ENCODE data around the gene CFI.

The CFI gene

DNA sequence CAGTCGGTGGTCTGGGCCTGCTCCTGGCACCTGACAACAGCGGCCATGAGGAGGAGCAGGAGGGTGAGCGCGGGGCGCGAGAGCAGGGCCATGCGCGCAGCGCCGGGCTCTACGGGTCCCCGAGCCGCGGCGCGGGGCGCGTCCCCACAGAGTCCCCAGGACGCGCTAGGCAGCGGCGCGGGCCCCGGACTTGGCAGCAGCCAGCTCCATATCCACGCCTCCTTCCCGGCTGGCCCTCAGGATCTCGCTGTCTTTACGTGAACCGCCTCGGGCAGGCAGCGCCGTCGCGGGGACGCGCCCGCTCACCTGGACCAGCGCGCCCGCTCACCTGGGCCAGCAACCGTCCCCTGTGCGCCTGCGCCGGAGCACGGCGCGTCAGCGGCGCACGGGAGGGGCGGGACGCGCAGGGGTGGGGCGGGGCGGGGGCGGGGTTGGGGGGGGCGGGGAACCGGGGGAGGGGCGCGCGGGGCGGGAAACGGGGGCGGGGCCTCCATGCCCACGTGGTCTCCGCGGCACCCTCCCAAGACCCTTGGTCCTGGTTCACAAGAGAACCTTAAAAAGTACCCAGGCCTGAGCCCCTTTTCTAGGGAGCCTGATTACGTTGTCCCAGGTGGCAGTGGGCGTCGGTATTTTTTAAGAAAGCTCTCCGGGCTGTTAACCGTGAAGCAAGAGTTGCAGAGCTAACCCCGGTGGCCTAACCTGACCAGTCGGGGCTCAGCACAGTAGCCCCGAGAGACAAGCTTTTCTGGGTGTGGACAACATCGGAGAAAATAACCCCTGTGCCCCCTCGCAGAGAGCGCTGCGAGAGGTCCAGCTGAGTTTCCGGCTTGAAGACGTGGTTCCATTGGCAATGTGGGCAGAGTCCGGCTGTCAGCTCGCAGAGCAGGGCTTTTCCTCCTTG, 71.8 kb downstream of the CFI start, which contains the start of gene PLA2G12A:
PLA2G12A (minus strand) TSS at position 353 of the 901 bp plus-strand sequence; CDS start at position 92, 261 bp downstream.
- DNase-seq = peak; percentile 83

DNA sequence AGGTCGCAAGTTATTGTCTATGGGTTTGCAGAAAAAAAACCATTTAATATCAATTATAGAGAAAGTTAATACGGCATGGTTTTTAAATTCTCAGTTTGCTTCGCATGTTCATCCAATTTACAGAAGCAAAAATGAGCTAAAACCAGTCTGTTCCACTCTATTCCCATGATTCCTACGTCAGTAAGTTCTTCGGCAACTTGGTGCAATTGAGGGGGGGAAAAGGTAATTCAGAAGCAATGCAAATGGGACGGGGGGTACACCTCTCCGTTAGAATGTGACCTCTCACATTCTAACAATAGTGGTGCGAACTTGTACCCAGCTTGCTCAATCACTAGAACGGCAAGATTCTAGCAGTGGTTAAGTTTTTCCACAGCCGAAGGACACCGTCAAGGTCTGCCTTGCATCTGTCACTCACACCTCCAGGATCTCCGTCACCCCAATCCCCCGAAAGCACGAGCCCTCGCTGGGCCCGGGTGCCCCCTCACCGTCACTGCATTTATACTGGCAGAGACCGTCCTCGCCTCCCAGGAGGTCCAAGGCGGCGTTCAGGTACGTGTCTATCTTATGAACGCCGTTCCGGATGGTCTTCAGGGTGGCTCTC, 72.6 kb downstream of the CFI start:
- DNase-seq = no peak

DNA sequence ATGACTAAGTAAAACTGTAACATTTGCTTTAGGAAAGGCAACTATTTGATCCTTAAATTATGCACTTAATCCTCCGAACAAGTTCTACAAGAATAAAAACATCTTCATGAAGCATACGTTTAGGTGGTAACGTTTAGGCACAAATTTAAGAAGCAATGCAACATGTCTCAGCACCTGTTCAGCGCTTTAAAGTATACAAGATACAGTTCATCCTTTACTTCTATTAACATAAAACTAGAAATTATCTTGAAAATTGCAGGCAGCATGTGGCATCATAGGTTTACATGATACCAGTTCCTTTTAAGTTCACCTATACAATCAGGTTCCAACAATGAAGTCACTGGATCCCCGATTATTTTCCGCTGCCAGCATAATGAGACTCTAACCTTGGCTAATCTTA, 73.4 kb downstream of the CFI start:
- DNase-seq = no peak

DNA sequence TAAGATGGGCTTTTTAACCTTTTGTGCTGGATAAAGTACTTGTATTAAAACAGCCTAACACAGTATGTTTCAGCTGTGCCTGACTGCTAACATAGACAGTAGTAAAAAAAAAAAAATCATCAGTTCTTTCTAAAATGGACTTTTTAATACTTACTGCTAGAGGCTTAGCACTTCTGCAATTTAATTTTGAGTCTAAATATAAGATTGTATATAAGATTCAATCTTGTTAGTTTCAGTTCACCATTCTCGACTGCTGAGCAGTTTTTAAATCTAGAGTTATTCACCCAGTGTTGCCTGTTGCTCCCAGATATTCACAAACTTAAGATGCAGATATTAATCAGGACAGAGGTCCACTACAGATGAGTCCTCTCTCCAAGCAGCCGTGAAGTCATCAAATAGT, 78.7 kb downstream of the CFI start:
- DNase-seq = no peak

DNA sequence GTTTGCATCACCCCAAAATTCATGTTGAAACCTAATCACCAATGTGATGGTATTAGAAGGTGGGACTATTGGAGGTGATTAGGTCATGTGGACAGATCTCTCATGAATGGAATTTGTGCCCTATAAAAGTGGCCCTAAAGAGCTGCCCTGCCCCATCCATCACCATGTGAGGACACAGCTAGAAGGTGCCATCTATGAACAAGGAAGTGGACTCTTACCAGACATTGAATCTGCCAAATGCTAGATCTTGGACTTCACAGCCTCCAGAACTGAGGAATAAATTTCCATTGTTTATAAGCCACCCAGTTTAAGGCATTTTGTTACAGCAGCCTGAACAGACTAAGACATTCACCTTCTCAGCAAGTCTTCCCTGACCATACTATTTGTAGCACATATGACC, 79.4 kb downstream of the CFI start:
- no peak for DNase-seq

DNA sequence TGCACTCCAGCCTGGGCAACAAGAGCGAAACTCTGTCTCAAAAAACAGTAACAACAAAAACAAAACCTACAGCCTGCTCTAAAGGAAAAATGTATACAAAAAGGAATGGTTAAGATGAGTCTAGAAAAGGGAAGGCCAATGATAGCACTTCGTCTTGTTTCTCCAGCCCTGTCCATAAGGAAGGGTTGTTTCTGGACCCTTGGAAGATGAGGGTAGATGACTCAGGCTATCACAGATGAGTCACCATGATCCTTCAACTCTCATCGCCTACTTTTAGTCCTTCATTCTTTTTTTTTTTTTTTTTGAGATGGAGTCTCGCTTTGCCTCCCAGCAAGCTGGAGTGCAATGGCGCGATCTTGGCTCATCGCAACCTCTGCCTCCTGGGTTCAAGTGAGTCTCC, 80.8 kb downstream of the CFI start:
- no peak for DNase-seq

DNA sequence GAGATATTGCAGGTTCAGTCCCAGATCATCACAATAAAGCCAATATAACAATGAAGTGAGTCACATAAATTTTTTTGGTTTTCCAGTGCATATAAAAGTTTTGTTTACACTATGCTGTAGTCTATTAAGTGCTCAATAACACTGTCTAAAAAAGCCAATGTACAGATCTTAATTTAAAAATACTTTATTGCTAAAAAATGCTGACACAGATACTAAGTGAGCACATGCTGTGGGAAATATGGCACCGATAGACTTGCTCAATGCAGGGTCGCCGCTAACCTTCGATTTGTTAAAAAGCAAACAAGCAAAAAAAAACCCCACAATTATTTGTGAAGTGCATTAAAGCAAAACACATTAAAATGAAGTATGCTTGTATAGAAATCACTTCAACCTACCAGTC, 82.2 kb downstream of the CFI start:
- no peak for DNase-seq

DNA sequence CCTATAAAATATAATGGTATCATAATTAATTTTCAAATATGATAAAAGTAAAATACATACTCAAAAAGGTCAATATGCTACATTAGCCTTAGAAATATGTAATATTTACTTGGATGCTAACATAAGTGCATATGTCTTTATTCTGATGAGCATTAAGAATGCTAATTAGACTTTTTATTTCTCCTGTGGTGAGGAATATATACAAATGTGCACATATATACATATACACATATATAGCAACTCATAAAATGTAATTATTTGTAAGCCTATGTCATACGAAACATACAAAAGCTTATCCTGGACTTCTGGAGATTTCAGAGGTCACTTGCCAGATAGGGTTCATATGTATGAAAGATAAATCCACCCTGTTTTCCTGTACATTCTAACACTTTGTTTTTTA, 83.0 kb downstream of the CFI start:
- no peak for DNase-seq

DNA sequence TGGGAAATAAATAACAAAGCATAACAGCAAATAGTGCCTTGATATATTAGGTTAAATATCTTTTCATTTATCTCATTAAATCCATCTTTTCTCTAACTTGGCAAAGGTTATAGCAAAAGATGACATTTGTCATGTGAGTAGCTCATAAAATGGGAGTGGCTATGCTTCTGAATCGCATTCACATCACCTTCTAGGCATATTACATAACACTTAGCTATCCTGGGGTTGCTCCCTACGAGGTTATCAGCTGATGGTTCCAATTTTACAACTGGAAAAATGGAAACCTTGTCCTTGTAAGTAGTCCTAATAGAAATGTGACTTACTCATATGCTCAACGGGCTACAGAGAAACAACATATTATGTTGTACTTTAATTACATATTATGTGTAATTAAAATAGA, 88.3 kb downstream of the CFI start:
- DNase-seq = no peak

DNA sequence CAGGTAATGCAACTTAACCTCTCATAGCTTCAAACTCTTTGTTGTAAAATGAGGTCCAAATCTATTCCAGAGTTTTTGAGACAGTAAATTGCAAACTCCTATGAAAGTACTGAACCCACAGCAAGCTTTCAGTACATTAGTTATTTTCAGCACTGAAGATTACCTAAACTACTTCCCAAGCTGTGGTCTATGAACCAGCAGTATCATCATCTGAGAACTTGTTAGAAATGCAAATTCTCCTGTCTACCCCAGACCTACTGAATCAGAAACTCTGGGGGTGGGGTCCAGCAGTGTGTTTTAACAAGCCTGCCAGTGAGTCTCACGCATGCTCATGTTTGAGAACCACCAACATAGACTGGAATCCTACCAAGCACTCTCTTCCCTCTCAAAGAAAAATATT, 92.8 kb downstream of the CFI start:
- no peak for DNase-seq

DNA sequence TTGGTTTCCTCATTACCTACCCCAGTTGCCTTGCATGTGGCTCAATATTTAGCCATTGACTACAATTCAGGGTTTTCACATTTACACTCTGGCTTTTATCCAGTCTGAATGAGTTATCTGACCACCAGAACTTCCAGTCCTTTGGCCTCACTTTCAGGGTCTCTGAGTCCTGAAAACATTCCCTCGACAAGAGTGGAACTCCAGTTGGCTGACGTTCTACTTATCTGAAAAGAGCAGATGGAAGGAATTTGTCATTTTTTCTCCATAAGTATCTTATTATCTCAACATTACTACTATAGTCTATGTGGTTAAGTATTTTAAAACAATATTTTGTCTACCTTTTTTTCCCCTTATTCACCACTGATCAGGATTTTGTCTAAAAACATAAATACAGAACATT, 93.4 kb downstream of the CFI start:
- no peak for DNase-seq

DNA sequence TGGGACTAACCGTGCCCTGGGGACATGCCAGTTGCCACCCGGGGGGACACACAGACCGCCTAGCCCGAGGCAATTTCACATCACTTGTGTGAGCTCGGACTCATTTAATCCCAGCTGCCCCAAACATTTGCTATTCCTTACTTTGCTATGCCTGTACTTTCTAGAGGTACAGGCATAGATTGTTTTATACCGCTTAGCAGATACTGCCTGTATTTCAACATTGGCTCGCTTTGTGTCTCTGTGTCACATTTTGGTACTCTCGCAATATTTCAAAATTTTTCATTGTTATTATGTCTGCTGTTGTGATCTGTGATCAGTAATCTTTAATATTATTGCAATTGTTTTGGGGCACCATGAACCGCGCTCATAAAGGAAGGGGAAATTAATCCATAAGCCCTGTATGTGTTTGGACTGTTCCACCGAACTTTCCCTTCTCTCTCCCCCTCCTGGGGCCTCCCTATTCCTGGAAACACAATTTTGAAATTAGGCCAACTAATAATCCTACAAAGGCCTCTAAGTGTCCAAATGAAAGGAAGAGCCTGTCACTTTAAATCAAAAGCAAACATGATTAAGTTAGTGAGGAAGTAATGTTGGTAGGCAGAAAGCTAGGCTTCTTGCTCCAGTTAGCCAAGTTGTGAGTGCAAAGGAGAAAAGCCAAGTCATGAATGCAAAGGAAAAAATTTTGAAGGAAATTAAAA, 98.0 kb downstream of the CFI start:
- no peak for DNase-seq

DNA sequence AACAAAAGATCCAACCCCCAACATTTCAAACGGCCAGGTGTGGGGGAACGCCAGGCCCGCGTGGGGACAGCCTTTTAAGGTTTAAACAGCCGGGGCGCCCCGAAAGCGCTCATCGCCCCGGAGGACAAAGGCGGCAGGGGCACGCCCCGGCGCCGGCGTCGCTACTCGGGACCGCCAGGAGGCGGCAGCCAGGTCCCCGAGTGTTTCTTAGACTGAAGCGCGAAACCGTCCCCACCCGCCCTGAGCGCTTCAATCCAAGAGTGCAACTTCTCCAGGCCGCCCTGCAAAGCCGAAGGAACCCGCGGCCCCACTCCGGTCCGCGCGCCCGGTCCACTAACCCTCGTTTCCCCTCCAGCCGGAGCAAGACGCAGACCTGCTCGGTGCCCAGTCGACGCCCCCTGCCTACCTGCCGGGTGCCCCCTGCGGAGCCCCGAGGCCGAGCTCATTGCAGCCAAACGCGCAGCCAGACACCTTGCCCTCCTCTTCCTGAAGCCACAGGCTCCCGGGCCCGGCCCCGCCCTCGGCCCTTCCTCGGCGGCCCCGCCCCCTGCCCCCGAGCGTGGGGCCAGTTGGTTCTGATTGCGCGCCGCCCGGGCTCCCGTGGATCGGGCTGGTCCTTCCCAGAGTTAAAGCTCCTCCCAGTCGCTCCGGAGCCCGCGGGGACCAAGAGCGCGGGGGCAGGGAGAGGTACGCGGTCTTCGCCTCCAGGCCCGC, 98.7 kb downstream of the CFI start, which contains the start of gene CASP6:
CASP6 (minus strand) TSS at position 496 of the 714 bp plus-strand sequence; CDS start at position 446, 50 bp downstream.
- peak; percentile 74 to 77 for DNase-seq

DNA sequence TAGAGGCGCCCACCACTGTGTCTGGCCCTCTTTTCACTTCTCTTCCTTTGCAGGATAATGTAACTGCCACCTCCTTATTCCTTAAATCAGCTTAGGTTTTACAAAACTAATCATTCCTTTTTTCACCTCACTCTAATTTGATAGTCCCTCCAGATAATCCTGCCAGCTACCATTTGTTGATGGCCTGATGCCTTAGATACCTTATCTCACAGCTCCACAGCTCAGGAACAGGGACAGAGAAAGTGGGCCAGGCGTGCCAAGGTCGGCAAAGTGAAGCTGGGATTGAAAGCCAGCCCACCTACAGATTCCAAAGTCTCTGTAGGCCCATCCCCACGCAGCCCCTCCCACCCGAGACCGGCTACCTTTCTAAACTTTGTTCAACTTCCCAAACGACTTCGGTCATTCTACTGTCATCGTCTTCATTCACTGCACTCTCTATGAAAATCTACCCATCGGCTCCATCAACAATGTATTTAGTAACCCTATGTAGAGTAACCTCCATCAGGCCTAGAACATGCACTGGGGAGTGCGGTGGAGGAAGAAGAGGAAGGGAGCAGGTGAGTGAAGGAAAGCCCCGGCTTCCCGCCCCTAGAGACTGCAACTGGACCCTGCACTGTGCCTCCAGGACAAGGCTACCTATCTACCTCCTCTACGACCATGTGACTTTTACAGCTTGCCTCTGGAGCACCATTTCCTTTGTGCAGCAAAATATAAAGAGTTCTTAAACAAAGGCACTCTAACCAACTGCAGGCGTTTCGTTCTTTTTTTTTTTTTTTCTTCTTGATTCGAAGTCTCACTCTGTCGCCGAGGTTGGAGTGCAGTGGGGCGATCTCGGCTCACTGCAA, 100.0 kb downstream of the CFI start:
- DNase-seq = no peak

DNA sequence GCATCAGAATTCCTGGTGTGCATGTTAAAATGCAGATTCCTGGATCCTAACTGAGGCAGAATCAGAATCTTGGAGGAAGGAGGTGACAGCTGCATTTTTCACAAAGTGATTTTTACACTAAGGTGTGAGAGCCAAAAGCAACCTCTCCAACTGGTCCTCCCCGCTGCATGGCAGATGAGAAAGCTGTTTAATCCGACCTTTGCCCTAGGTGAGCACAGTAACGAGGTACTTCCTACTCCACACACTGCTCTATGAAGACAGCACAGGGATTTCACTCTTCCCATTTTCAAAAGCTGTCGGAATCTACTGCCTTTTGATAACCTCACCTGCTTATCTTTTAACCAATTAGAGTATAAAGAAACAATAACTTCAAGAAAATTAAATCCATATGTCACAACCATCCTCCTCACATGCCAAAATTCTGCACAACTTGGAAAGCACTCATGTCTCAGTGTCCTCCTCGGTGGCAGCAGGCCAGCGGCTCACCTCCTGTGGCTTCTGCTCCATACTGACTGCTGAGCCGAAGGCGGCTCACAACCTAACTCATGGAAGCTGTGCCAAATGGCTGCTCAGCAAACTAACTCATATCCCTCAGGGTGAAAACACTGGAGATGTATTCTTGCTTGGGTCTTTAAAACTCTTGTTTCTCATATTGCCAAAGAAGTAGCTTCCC, 102.1 kb downstream of the CFI start:
- DNase-seq = no peak

DNA sequence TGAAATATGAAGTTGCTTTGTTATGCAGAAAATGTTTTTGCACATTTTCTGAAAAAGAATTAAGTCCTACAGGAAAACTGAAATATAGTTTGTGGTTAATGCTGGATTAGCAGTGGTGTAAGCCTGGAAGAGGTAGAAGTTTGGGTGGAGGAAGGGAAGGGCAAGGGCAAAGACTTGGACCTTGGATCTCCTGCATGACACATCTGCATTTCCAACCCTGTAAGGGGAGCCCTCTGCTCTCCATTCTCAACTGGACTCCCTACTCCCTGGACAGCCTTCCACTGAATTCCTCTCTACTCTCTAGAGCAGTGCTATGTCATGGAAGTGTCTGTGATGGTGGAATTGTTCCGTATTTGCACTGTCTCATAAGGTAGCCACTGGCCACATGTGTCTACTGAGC, 103.1 kb downstream of the CFI start:
- no peak for DNase-seq

DNA sequence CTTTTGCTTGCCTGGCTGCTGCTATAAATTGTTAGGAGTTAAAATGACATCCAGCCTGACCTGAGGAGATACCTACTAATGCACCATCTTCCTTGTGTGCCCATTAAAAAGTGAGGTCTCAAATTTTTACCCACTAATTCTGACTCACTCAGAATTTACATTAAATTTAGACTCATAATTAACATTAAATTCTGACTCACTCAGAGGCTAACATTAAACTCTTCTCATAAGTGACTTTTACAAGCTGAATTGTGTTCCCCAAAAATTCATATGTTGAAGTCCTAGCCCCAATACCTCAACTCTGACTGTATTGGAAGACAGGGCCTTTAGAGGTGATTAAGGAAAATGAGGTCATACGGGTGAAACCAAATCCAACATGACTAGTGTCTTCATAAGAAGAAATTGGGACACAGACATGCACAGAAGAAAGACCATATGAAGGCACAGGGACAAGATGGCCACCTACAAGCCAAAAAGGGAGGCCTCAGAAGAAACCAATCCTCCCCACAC, 110.3 kb downstream of the CFI start:
- no peak for DNase-seq

Measured in CD4-positive, alpha-beta T cell treated with Interleukin-1 beta for 1 hour (primary cell).